GM19035 (cell line): ENCODE measurements around the gene FREM1.

Experiments used
- ATAC-seq: cut with Tn5 transposase; IDR thresholded peaks from one replicate; pipeline ENCODE4 v1.9.1; 2021; ENCODE audit not compliant: unreplicated experiment

FREM1 gene

GRCh38 chr9:14769230-14769571, 141.0 kb downstream of the FREM1 start:
- no peak for ATAC-seq

- ATAC-seq: no peak
Observed at GRCh38 chr9:14768405-14769229, 141.6 kb downstream of the FREM1 start.

- ATAC-seq: no peak
Observed at GRCh38 chr9:14766299-14766698, 143.9 kb downstream of the FREM1 start.

- ATAC-seq: no peak
Observed at GRCh38 chr9:14761584-14761983, 148.6 kb downstream of the FREM1 start.

DNA sequence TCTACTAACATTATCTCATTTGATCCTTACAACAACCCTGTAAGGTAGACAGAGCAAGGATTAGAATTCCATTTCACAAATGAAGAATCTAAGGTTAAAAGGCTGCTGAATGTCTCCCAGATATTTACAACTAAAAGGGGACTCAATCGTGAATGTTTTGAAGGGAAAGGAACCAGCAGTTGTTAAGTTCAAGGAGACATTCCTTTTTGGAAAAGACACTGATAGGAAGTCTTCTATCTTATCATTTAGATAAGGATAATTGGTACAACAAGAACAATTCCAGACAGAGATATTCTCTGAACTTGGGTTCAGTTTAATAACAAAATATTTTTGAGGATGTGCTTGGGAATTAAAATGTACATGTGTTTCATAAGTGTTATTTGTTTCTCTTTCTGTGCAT, 150.2 kb downstream of the FREM1 start:
- ATAC-seq: no peak

GRCh38 chr9:14756291-14756690, 153.9 kb downstream of the FREM1 start:
- ATAC-seq: no peak

GRCh38 chr9:14752871-14753270, 157.4 kb downstream of the FREM1 start:
- no peak for ATAC-seq

GRCh38 chr9:14752271-14752670, 158.0 kb downstream of the FREM1 start:
- no peak for ATAC-seq

- no peak for ATAC-seq
Observed at GRCh38 chr9:14750821-14751220, 159.4 kb downstream of the FREM1 start.

DNA sequence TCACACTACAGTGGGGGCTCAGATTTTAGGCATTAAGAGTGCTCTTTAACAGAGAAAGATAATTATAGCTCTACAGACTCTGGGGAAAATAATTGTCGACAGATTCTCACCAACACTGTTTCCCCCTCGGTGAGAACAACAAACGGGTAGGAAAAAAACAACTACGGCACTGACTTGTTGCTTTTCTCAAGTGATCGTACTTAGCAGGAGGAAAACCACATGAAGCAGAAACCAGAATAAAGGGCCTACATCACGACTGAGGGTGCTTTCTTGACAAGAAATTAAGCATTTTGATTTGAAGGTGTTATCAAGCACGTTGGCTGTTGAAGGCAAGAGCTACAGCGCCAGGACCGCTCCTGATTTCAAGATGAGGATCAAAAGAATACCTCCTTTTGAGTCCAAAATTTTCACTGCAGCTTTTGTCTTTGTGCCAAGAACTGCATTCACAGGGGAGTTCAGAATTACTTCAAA, 160.5 kb downstream of the FREM1 start:
- no peak for ATAC-seq

GRCh38 chr9:14748373-14748772, 161.9 kb downstream of the FREM1 start:
- ATAC-seq: no peak

- no peak for ATAC-seq
Observed at GRCh38 chr9:14747111-14747510, 163.1 kb downstream of the FREM1 start.

- no peak for ATAC-seq
Observed at GRCh38 chr9:14746626-14747025, 163.6 kb downstream of the FREM1 start.

- ATAC-seq: no peak
Observed at GRCh38 chr9:14744768-14745167, 165.5 kb downstream of the FREM1 start.

DNA sequence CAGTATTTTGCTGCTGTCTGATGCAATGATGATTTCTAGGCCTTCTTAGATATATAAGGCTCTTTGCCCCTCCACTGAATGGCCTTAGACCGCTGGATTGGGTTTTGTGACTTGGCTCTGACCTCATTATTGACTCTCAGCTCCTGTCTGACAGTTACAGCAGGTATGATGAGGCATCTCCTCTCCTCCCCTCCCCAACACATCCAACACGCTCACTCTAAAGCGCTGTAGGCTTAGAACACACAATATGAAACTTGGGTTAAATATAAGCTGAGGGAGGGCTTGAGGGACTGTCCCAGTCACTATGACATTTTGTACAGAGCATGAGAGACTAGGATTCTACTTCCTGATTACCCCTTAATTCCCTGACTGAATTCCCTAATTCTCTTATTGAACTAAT, 168.9 kb downstream of the FREM1 start:
- ATAC-seq: no peak

DNA sequence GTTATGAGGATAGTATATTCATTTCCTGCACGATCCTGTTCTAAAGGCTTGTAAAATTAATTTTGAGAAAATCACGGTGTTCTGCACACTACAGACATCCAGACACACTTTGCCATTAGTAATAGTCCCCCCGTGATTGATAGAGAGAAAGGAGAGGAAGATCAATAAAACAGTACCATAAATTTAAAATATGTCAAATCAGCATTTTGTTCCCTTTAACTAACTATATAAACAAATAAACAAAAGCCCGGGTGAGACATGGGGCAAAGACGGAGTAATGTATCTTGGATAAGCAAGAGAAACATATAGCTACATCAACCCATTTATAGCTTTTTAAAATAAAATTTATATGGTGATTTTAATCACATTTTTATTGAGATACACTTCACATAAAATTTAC, 177.1 kb downstream of the FREM1 start:
- no peak for ATAC-seq

GRCh38 chr9:14731294-14731981, 178.8 kb downstream of the FREM1 start:
- ATAC-seq: no peak

- no peak for ATAC-seq
Observed at GRCh38 chr9:14730461-14730898, 179.7 kb downstream of the FREM1 start.

GRCh38 chr9:14723301-14723700, 186.9 kb downstream of the FREM1 start:
- ATAC-seq: no peak

GRCh38 chr9:14722391-14723035, 187.7 kb downstream of the FREM1 start, which contains the start of gene CER1:
TSS of gene CER1 (minus strand) at chr9:14722733. CDS start at chr9:14722672, 61 bp downstream.
- ATAC-seq: no peak

GRCh38 chr9:14719231-14719923, 190.9 kb downstream of the FREM1 start:
- no peak for ATAC-seq
